Common myeloid progenitor, CD34-positive (primary cell): ENCODE results near the gene HMGXB3. TPM values are rescaled to one million over a fixed set of nuclear protein-coding genes. Genes with fewer than 3 reads are reported as not detected.

Source experiments
- CTCF ChIA-PET: fragments of 350-600 bp; sonication (Branson Sonifier 250); formaldehyde crosslinking; loops from one replicate; lab custom pipeline; 2021; ENCODE audit warnings: antibody characterized with exemption; lab: Charles Lee
- POLR2A ChIA-PET: fragments of 350-600 bp; sonication (Branson Sonifier 250); formaldehyde crosslinking; loops from one replicate; lab custom pipeline; 2021; ENCODE audit warnings: antibody characterized with exemption; lab: Charles Lee
- DNase-seq, 3 donors: peaks; one replicate each; pipeline versions ENCODE4 v3.0.0 to v3.0.0-alpha.2; 2013
- H3K27ac ChIP-seq, 2 experiments: 1 replicate in 1 of 2; 2 replicates in 1 of 2; pipeline ENCODE4 v1.7.0; 2013; ENCODE audit warnings: inconsistent platforms in 2 of 2, low read length in 2 of 2, mild to moderate bottlenecking in 2 of 2, low read depth in 1 of 2, moderate library complexity in 1 of 2; ENCODE audit not compliant: severe bottlenecking in 2 of 2, insufficient read depth in 1 of 2, poor library complexity in 1 of 2
- H3K27me3 ChIP-seq, 5 experiments: replicated peaks in 2 of 5; 1 replicate in 3 of 5; 2 replicates in 2 of 5; pipeline versions ENCODE4 v1.6.1 to v1.7.0; 2013; ENCODE audit warnings: low read length in 4 of 5, mild to moderate bottlenecking in 2 of 5, moderate library complexity in 2 of 5, inconsistent platforms in 1 of 5; ENCODE audit not compliant: insufficient read depth in 5 of 5, control insufficient read depth in 4 of 5
- H3K36me3 ChIP-seq, 4 experiments: 1 replicate in 2 of 4; 2 replicates in 2 of 4; pipeline versions ENCODE4 v1.6.1 to v1.7.0; 2013; ENCODE audit warnings: low read length in 3 of 4, control low read depth in 1 of 4, mild to moderate bottlenecking in 1 of 4; ENCODE audit not compliant: control insufficient read depth in 4 of 4, insufficient read depth in 4 of 4
- H3K4me1 ChIP-seq, 4 experiments: 1 replicate in 3 of 4; 2 replicates in 1 of 4; pipeline versions ENCODE4 v1.6.1 to v1.7.1; 2013; ENCODE audit warnings: low read length in 3 of 4, mild to moderate bottlenecking in 3 of 4, control low read depth in 1 of 4, inconsistent platforms in 1 of 4, moderate library complexity in 1 of 4; ENCODE audit not compliant: control insufficient read depth in 4 of 4, insufficient read depth in 4 of 4; ENCODE audit errors: control extremely low read depth in 1 of 4
- H3K4me3 ChIP-seq, 7 experiments: 1 replicate in 4 of 7; 2 replicates in 3 of 7; pipeline versions ENCODE4 v1.5.1 to v1.7.0; 2013; ENCODE audit warnings: mild to moderate bottlenecking in 7 of 7, low read length in 6 of 7, moderate library complexity in 6 of 7, inconsistent platforms in 2 of 7, low read depth in 2 of 7, control low read depth in 1 of 7; ENCODE audit not compliant: insufficient read depth in 4 of 7, control insufficient read depth in 1 of 7; ENCODE audit errors: extremely low read depth in 1 of 7
- H3K9me3 ChIP-seq, 5 experiments: 1 replicate in 4 of 5; 2 replicates in 1 of 5; pipeline versions ENCODE4 v1.6.1 to v1.7.1; 2013; ENCODE audit warnings: low read length in 4 of 5, mild to moderate bottlenecking in 2 of 5, inconsistent platforms in 1 of 5, low read depth in 1 of 5, moderate library complexity in 1 of 5; ENCODE audit not compliant: control insufficient read depth in 4 of 5, insufficient read depth in 2 of 5; ENCODE audit errors: control extremely low read depth in 1 of 5
- WGBS: methylation state at CpG from one replicate; pipeline ENCODE4 v1.1.5; 2013; ENCODE audit not compliant: insufficient coverage; 5-methylcytosine and 5-hydroxymethylcytosine counted together
- polyA plus RNA-seq: library from polyadenylated mRNA; unstranded; fragments of 120-200 nt; gene quantifications from one replicate; pipeline ENCODE4 v1.2.1, GENCODE V29; 2013

HMGXB3 gene, protein sequence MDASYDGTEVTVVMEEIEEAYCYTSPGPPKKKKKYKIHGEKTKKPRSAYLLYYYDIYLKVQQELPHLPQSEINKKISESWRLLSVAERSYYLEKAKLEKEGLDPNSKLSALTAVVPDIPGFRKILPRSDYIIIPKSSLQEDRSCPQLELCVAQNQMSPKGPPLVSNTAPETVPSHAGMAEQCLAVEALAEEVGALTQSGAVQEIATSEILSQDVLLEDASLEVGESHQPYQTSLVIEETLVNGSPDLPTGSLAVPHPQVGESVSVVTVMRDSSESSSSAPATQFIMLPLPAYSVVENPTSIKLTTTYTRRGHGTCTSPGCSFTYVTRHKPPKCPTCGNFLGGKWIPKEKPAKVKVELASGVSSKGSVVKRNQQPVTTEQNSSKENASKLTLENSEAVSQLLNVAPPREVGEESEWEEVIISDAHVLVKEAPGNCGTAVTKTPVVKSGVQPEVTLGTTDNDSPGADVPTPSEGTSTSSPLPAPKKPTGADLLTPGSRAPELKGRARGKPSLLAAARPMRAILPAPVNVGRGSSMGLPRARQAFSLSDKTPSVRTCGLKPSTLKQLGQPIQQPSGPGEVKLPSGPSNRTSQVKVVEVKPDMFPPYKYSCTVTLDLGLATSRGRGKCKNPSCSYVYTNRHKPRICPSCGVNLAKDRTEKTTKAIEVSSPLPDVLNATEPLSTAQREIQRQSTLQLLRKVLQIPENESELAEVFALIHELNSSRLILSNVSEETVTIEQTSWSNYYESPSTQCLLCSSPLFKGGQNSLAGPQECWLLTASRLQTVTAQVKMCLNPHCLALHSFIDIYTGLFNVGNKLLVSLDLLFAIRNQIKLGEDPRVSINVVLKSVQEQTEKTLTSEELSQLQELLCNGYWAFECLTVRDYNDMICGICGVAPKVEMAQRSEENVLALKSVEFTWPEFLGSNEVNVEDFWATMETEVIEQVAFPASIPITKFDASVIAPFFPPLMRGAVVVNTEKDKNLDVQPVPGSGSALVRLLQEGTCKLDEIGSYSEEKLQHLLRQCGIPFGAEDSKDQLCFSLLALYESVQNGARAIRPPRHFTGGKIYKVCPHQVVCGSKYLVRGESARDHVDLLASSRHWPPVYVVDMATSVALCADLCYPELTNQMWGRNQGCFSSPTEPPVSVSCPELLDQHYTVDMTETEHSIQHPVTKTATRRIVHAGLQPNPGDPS (N-terminal part only)
- polyA plus RNA-seq = 26.8 TPM

DNA sequence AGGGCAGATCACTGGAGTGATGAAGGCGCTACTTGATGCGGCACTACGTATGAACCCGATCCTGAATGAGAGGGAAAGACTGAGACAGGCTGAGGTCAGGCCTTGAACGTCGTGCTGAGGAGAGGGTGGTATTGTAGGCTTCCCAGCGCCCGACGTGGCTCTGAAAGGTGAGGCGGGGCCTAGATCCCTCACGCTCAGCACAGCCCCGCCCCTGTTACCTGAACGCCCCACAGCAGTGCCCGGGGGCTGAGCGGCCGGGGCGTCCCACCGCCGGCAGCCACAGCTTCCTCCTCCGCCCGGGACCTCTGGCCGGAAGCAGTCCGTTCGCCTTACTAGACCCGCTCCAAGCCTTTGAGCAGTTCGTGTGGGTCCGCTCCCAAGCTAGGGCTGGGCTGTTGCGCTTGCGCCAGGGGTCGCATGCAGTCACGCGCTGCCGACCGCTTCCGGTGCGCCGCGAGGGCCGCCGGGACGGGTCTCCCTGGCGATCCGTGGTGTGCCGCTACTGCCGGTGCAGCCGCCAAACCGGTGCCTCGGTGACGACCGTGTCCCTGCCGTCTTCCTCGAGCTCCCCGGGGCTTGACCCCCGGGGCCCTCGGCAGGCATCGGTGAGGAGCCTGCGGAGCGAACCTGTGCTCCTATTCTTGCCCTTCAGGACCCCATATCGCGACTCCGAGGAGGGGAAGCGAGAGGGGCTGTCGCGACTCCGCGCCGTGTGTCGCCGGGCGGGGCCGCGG lies at the start of gene HMGXB3, which contains the start of gene TIGD6:
Gene HMGXB3, plus strand, starts transcription at position 484 of the 734 bp plus-strand sequence. CDS start 4,114 bp downstream, outside the sequence.
Gene TIGD6, minus strand, starts transcription at position 399 of the 734 bp plus-strand sequence. CDS start 4,306 bp downstream, outside the sequence.
- H3K4me1 ChIP-seq = peaks cover 11 to 33% (median 30%) of the 10 kb centered on the region in 4 experiments
- POLR2A ChIA-PET = interaction anchor here (0.7 kb wide), 1 partner anchor 41 kb away, joined by 3 read pairs; no protein-coding TSS in a partner anchor
- H3K4me3 ChIP-seq = peak within 1 kb of the TSS; percentile 82 to 93 (median 89)
- H3K27ac ChIP-seq = peak within 1 kb of the TSS; percentile 61 to 87
- no peaks in the 10 kb centered on the region for H3K27me3 ChIP-seq
- H3K9me3 ChIP-seq = no peaks in the 10 kb centered on the region
- WGBS = under 1% methylated on average over 58 of the region's 72 CpGs
- CTCF ChIA-PET = interaction anchor here (0.8 to 2.3 kb wide), 8 partner anchors 9 to 170 kb away, joined by 3 to 10 read pairs (median 5); no protein-coding TSS in a partner anchor
- H3K36me3 ChIP-seq = peaks cover 4 to 17% (median 11%) of the 10 kb centered on the region in 4 experiments
- DNase-seq = peak; percentile 93 to 98 (median 96)

DNA sequence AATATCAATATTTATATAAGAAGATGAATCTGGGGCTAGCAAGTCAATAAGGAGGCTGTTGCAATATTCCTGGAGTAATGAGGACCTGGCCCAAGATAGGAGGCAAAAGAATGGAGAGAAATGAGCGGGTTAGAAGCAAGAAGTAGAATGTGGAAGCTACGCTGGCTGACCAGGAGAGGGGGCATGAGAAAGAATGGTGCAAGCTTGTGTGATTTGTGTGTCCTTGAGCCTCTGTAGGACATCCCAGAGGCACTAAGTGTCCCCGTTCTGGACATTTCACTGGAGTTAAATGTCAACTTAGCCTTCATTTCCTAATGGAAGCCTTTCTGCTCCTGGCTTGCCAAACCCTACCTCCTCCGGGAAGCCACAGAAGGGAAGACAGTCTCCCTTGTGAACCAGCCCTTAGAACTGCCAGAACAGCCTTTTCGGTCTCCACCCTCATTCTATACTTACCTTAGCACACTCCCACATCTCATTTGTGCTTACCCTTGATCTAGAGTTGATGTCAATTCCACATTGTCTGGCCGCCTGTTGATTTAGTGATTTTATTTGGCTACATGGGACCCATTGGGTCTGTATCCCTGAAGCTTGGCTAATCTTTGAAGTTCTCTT lies 49.3 kb upstream of the HMGXB3 start:
- 95% methylated on average over 3 of the region's 6 CpGs for WGBS
- Histone ChIP-seq H3K4me3 (no peak overlapping the region), H3K4me1 (no peaks in the 10 kb centered on the region), H3K36me3 (no peaks in the 10 kb centered on the region), H3K9me3 (no peaks in the 10 kb centered on the region), H3K27me3 (peaks cover 0 to under 1% (median 0%) of the 10 kb centered on the region in 5 experiments), H3K27ac (no peak overlapping the region)
- DNase-seq = no peak
- ChIA-PET POLR2A (no interaction called here), CTCF (interaction anchor here (0.7 to 1.7 kb wide), 5 partner anchors 7 to 330 kb away, joined by 3 to 5 read pairs (median 3); no protein-coding TSS in a partner anchor)

- no peaks in the 10 kb centered on the region for H3K4me1 ChIP-seq
- no peak overlapping the region for H3K4me3 ChIP-seq
- no peaks in the 10 kb centered on the region for H3K36me3 ChIP-seq
- WGBS = 96% methylated on average over 7 of the region's 9 CpGs
- ChIA-PET CTCF (interaction anchor here (0.6 kb wide), 1 partner anchor 116 kb away, joined by 3 read pairs; no protein-coding TSS in a partner anchor), POLR2A (no interaction called here)
- DNase-seq = no peak
- H3K27ac ChIP-seq = no peak overlapping the region
- no peaks in the 10 kb centered on the region for H3K27me3 ChIP-seq
- H3K9me3 ChIP-seq = no peaks in the 10 kb centered on the region
Observed at GRCh38 chr5:149953436-149954121, 47.0 kb upstream of the HMGXB3 start.

- Histone ChIP-seq H3K4me1 (peaks cover 0 to 7% (median 7%) of the 10 kb centered on the region in 4 experiments), H3K9me3 (no peaks in the 10 kb centered on the region), H3K36me3 (no peaks in the 10 kb centered on the region), H3K27me3 (no peaks in the 10 kb centered on the region), H3K27ac (no peak overlapping the region), H3K4me3 (no peak overlapping the region)
- DNase-seq = no peak
- WGBS = 70% methylated on average over 6 of the region's 6 CpGs
- POLR2A ChIA-PET = no interaction called here
- CTCF ChIA-PET = no interaction called here
Observed at GRCh38 chr5:149954798-149955197, 45.7 kb upstream of the HMGXB3 start.

DNA sequence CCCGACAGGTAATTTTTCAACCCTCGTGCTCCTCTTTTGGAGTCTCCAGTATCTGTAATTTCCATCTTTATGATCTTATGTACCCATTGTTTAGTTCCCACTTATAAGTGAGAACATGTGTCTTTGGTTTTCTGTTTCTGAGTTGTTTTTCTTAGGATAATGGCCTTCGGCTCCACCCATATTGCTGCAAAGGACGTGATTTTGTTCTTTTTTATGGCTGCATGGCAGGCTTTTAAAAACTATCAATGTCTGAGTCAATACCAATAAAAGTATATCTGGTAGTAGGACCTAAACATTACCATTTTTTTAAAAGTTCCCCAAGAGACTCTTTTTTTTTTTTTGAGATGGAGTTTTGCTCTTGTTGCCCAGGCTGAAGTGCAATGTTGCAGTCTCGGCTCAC lies 43.9 kb upstream of the HMGXB3 start:
- Histone ChIP-seq H3K36me3 (no peaks in the 10 kb centered on the region), H3K27me3 (no peaks in the 10 kb centered on the region), H3K27ac (no peak overlapping the region), H3K4me1 (peaks cover 0 to 23% (median 21%) of the 10 kb centered on the region in 4 experiments), H3K9me3 (no peaks in the 10 kb centered on the region), H3K4me3 (no peak overlapping the region)
- 100% methylated on average over 1 of the region's 5 CpGs for WGBS
- no peak for DNase-seq
- CTCF ChIA-PET = interaction anchor here (1.1 to 16.1 kb wide), 5 partner anchors 9 to 119 kb away, joined by 3 to 305 read pairs (median 4); no protein-coding TSS in a partner anchor
- POLR2A ChIA-PET = no interaction called here
